Middle frontal gyrus (tissue), 1 donor: Measurements from ENCODE around the gene EFNA5.

Source experiments
- DNase-seq: peaks from one replicate; pipeline ENCODE4 v3.0.0-alpha.2; 2015; ENCODE audit warnings: low spot score; ENCODE audit errors: extremely low spot score

The EFNA5 gene

GRCh38 chr5:107604146-107604910 lies 66.4 kb downstream of the EFNA5 start:
- no peak for DNase-seq

DNA sequence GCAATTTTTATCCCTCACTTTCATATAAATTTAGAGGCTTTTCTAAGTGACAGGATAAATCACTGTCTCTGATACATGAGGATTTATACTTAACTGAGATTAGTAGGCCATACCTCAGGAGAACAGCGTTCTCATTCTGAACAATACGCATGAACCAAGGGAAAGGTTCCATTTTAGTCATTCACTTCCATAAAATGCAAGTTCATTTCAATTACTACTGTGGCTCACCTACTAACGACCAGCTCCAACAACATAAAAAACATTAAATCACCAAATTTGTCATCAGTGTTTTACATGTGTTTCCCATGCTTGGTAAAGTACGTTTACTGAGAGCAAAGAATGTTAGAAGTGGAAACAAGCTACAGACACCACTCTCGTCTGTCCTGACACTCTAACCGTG lies 67.4 kb downstream of the EFNA5 start:
- no peak for DNase-seq

- no peak for DNase-seq
These were observed 67.8 kb downstream of the EFNA5 start for GRCh38 chr5:107602896-107603295.

GRCh38 chr5:107601076-107601475 lies 69.7 kb downstream of the EFNA5 start:
- DNase-seq, result no peak

DNA sequence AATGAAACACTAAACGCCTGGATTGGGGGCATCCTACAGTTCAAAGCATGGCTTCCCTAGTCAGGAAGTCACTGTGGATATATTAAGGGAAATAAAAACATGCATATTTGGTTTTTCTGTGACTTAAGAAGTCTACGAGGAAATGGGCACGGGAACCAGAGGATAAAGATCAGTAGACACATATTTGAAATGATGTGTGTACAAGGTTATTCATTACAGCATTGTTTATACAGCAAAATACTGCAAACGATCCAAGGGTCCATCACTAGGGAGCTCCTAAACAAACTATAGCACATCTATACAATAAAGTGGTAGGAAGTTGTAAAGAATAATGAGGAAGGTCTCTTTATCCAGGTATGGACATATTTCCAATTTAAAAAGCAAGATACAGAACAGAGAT lies 71.8 kb downstream of the EFNA5 start:
- DNase-seq, result no peak

- DNase-seq, result no peak
These were observed 72.9 kb downstream of the EFNA5 start for GRCh38 chr5:107597803-107598202.

DNA sequence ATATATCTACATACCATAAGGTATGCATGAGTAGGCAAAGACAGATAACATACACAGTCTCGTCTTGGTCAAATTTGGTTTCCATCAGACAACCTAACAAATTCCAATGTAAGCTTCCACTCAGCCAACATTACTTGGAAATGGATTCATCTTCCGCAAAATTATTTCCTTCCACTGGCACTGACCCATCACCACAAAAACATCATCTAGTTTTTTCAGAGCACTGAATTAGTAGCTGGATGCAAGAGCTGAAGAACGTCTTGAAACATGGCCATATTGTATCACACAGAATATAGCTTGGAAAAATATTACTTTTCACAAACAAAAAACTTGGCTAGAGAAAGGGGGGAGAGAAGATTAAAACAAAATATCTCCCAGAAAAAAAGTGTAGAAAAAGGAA lies 73.5 kb downstream of the EFNA5 start:
- DNase-seq, result no peak

GRCh38 chr5:107594253-107595045 lies 76.3 kb downstream of the EFNA5 start:
- no peak for DNase-seq

GRCh38 chr5:107593009-107593408 lies 77.7 kb downstream of the EFNA5 start:
- DNase-seq, result no peak

- DNase-seq, result no peak
These were observed 78.2 kb downstream of the EFNA5 start for GRCh38 chr5:107592515-107592914.

DNA sequence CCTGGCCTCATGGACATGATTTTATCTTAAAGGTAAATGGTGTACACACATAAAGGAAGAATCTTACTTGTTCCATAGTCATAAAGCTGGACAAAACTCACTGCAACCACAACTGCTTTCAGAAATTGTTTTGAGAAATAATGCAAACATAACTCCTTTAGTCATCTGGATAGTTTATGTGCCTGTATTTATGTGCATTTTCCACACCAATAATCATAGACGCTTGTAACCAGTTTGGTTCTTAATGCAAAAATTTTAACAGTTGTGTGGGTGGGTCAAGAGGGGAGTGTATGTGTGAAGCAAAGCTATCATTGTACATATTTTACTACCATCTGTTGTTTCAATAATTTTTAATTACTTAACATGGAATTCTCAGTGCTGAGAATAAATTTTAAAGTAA lies 80.1 kb downstream of the EFNA5 start:
- no peak for DNase-seq

DNA sequence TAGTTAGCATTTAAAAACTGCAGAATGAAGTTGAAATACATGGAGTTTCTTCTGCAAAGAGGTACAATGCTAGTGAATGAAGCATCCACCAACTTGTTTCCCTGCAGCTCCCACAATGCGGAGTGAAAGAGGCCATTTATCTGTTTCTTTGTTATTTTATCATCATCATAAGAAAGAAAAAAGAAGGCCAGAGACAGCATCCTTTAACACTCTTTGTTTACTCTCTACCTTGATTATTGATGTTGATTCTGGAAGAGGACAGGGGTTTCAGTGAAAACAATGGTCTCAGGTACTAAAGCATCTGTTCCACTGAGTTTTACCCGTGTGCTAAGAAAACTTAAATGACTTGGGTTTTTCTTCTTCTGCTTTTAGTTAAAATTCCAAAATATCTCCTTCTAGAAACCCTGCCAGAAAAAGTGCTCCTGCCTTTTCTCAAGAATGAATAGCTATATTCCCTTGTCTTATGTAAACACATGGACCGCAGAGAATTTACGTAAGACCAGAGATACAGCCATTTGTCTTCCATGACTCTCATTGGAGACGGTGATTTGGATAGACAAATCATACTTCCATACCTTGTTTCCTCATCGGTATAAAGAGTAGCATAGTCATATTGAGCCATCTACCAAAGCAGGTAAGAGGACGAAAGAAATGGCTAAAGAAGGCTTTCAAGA lies 81.1 kb downstream of the EFNA5 start:
- no peak for DNase-seq

DNA sequence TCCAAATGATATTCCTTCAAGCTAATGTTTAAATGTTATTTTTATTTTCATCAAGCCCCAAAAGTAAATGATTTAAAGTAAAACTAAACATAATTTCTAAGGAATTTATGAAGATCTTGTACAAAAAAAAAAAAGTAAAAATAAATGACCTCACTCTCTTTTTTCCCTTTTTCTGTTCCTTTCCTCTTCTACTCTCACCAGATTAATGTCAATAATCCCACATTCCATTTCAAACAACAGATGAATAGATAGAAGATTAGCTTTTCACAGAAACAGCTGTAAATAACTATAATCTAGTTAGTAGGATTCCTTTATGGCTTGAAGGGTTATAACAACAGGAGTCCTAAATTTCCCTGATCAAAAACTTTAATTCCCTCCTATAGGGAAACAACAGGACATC lies 88.1 kb downstream of the EFNA5 start:
- DNase-seq, result no peak

DNA sequence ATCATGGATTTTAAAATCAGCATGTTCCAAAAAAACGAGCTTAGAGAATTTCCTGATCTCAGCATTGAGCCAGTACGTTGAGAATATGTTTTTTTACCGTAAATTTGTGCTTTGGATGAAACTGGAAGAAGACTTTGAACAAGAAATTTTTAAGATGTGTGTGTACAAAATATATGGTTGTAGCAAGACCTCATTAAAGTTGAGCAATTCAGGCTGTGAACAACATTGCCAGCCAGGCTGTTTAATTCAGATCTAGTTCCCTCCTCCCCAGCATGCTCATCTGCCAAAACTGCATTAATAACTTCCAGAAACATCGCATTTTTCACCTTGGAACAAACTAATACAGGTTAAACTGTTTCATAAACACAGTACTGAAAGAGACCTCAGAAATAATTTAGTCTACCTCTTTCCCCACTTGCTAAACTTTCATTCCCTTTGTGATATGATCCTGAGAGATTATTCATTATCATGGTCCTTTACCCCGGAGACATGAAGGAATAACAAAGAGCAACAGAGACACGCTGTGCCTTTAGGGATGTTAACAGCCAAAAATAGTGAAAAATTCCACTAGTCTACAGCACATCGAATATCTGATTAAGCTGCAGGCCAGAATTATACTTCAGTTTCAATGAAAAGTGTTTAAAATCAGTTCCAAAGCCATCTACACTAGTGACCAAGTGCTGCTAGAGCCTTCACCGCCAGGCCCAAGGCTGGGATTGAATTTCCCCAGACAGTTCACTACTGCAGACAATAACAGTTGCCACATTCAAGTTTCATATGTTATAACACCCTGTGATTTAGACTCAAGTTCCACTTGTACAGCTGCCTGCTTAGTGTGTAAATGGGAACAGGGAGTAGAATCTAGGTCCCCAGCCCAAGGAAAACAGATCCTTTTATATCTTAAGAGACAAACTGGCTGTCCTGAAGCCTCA lies 89.6 kb downstream of the EFNA5 start:
- no peak for DNase-seq

DNA sequence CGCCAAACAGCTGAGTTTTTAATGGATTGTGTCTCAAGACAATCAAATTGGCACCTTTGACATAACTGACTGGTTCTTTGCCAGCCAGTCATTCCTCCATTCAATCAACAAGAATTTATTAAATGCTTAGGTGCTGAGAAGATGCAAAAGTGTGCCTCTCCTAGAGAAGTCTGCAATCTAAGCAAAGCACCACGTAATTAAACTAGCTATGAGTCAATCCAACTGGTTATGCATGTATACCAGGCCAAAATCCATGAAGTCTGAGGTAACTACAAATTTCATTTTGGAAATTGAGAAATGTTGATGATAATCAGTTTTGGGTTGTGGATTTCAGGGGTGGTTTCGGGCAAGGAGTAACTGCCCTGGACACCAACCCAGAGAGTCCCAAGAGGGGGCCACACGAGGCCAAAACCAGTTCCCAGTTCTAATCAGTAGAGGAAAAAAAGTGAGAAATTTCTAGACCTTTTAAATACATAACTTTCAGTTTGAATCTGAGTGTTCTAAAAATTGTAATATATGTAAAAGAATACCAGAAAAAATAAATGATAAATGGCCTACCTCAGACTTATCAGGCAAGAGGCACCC lies 92.6 kb downstream of the EFNA5 start:
- no peak for DNase-seq

GRCh38 chr5:107577394-107577950 lies 93.3 kb downstream of the EFNA5 start:
- no peak for DNase-seq

DNA sequence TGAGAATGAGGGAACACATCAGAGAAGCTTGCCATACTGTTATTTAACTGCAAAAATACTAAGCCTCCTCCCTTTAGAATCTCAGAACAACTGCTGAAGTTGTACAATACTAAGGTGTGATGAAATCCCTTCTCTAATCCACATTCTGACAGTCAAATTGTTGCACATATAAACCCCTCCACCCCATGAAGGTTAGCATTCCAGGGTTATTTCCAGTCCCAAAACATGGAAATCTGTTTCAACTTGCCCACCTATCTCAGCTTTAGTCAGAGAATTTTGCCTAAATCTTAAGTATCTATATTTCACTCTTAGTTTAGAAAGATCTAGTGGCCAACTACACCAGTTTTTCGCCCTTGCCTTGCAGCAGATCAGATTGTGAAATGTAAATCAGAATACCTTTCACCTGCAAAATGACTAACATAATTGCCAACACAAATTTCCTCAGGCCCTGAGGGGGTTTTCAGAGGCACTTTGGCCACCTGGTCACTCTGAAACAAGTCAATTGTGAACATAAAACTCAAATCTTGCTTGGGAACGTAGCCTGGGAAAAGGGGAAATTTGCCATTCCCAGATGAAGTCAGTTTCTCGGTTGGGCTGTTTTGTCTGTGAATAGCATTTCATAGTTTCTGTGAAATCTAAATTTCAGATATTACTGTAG lies 93.9 kb downstream of the EFNA5 start:
- DNase-seq, result no peak

DNA sequence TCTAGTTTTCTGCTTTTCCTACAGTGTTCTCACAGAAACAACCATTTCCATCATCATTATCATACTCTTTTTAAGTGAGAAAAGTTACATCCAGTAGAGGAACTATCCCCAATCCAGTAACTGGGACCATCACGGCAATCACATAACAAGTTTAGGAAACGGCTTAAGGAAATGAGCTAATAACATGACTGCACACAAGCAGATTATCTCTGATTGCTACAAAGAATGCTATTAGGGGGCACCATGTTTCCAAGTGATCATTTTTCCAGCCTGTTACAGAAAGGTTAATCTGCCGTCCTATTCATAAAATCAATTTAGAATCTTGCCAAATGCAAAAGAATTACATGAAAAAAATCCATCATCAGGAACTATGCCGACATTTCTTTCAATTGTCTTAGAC lies 94.6 kb downstream of the EFNA5 start:
- DNase-seq, result no peak

GRCh38 chr5:107574287-107574686 lies 96.5 kb downstream of the EFNA5 start:
- DNase-seq, result no peak
